GM21515 (cell line): ENCODE measurements around the gene CHMP2A.
"Not testable (repeated sequence)": the region's sequence is repeated elsewhere in the genome, so short reads cannot be mapped to it uniquely, and the experiment has no call there.

Experiments used
- ATAC-seq: cut with Tn5 transposase; IDR thresholded peaks from one replicate; pipeline ENCODE4 v1.9.1; 2021; ENCODE audit not compliant: unreplicated experiment

Gene CHMP2A

DNA sequence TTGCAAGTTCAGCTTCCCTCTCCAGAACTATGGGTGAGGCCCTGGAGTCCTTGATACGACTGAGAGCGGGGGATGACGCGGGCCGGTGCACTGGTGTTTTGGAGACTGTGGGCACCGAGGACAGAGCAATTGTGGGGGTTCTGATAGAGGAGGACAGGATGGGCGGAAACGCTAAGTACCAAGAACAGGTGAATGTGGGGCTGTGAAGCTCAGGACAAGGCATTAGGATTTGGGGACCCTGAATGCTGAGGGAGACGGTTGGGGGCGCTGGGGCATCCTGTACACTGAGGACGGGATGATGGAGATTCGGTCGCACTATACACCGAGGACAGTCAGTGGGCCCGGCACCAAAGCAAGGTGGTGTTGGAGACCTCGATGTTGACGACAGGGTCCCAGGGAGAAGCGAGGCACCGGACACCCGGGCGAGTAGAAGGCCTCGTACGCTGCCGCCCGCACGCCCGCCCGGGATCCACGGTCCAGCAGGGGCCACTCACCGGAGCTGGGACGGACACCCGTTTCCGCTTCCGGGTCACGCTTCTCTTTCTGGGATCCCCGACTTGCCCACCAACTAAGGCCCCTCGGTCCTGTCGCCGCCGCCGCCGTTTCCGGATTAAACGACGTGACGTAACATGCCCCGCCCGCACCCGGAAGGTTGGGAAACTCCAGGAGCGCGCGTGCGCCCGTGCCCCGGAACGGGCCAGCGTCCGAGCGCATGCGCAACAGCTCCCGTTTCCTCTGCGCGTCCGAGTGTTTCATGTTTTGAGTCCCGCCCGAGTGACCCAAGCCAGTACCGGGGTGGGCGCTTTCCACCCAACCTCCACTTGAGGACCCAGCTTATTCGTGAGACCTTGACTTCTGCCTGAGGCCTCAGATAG lies at the start of gene CHMP2A:
CHMP2A (minus strand) TSS at position 612 of the 875 bp plus-strand sequence. CDS start 893 bp downstream, outside the sequence.
- peak; percentile 31 for ATAC-seq

DNA sequence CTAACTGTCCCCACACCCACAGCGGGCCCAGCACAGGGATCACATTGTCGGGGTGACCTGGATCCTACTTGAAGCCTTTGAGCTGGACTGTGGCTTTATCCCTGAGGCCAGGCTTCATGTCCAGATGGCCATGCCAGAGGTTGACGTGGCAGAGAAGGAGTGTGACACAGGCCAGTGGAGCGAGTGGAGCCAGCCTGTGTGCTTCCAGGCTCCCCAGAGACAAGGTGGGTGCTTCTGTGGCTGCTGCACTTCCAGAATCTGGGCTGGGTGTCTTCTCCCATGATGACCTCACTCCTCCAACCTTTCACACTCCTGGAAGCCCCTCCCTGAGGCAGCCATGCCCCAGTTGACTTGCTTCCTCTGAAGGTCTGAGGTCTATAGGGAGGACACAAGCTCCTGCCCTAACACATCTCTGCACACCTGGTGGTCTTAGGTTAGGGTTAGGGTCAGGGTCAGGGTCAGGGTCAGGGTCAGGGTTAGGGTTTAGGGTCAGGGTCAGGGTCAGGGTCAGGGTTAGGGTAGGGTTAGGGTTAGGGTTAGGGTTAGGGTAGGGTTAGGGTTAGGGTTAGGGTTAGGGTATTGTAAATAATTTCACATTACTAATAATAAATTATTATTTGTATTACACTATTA lies 31.3 kb upstream of the CHMP2A start:
- ATAC-seq = no peak

DNA sequence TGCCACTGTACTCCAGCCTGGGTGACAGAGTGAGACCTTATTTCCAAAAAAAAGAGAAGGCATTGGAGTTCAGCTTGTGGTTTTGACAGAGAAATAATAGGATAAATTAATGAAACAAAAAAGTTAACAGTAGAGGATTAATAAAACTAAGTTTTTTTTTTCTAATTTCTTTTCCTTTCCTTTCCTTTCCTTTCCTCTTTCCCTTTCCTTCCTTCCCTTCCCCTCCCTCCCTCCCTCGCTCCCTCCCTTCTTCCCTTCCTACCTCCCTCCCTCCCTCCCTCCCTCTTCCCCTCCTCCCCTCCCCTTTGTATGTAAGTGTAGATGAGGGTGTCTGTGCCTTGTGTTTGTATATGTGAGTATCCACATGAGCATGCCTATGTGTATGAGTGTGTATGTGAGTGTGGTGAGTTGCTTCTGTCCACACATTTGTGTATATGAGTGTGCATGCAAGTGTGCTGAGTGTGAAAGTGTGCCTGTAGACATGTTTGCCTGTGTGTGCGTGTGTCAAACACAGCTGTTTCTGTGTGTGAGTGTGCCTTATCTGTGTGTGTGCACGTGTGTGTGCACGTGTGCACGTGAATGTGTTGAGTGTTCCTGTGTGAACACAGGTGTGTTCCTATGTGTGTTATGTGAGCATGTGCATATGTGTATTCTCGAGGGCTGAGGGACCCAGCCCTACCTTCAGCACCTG lies 30.7 kb upstream of the CHMP2A start:
- no peak for ATAC-seq

DNA sequence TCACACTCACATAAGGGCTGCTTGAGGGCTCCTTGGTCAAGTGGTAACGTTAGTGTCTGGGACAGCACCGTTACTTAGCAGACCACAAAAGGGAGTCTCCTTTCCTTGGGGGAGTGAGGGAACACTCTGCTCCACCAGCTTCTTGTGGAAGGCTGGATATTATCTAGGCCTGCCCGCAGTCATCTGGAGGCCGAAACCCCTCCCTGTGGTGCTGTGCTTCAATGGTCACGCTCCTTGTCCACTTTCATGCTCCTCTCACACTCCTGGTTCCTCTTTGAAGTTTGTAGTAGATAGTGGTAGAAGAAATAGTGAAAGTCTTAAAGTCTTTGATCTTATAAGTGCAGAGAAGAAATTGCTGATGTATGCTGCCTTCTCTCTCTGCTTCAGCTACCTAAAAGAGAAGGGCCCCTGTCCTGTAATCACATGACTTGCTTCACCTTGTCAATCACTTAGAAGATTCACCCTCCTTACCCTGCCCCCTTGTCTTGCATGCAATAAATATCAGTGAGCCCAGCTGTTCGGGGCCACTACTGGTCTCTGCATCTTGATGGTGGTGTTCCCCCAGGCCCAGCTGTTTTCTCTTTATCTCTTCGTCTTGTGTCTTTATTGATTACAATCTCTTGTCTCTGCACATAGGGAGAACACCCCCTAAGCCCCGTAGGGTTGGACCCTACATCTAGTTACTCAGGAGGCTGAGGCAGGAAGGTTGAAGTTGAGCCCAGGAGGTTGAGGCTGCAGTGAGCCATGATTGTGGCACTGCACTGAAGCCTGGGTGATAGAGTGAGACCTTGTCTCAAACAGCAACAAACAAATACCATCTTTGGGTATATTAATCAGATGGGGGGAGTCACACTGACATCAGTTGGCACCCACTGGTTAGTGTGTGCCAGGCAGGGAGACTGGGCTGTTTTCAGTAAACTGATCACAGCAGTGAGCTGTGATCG lies 29.9 kb upstream of the CHMP2A start:
- ATAC-seq = no peak

DNA sequence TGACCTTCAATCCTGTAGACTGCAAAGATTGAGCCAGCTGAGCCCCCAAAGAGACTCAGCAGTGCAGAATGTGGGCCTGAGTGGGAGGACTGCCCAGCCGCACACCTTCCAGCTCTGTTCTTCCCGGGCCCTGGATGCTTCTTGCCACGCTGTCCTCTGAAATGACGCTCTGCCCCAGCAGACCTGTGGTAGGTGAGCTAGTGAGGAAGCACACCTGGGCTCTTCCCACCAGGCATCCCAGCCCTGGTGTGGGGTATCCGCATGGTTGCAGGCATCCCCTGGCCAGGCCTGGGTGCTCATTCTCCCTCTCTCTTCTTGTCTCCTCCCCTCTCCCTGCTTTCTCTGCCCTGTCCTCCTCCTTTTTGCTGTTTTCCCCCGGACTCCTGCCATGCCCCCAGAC lies 28.1 kb upstream of the CHMP2A start:
- no peak for ATAC-seq

DNA sequence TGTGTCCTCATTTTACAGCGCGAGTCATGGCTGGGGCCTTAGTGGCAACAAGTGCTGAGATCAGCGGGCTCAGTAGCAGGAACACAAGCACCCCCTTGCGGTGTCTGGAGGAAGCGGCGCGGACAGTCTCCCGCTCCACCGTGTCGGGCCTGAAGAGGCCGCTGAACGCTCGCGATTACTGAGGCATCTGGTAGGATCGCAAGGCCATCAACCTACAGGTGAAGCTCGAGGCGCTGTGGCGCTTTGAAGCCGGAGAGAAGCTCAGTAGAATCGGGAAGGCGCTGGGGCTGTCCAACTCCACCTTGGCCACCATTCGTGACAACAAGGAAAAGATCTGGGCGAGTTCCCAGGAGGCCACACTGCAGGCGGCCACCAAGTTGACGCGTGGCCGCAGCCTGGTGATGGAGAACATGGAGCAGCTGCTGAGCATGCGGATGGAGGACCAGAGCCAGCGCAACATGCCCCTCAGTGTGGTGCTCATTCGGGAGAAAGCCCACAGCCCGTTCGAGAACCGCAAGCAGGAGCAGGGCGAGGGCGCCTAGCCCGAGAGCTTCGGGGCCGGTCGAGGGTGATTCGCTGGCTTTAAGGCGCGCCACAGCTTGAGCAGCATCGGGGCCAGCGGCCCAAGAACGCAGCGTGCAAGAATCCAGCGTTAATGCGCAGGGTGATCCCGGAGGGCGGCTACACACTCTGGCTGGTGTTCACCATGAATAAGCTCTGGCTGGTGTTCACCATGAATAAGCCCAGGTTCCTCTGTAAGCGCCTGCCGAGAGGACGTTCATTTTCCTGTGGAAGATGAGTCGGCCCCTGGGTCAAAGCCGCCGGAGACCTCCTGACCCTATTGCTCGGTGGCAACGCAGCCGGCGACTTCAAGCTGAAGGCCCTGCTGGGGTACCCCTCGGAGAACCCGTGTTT lies 26.6 kb upstream of the CHMP2A start:
- ATAC-seq = no peak

DNA sequence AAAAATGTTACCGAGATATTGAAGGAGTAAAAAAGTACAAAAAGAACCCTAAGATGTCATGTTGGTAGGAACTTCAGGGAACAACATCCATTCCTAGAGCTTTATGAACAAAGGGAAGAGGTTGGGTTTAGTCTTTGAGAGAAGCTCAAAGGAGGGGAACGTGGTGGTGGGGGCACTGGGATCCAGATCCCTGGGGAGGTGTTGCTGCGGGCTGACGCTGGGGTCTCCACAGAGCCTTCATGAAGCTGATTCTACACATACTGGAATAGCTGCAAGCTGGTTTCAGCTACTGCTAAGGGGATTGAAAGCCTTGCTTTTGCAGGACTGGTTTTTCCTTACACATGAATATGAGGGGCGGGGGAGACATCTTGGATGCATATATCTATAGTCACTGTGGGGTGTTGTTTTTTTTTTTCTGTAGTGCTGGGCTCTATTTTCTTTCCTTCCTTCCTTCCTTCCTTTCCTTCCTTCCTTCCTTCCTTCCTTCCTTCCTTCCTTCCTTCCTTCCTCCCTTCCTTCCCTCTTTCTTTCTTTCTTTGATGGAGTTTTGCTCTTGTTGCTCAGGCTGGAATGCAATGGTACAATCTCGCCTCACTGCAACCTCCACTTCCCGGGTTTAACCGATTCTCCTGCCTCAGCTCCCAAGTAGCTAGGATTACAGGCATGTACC lies 24.7 kb upstream of the CHMP2A start:
- ATAC-seq = no peak

DNA sequence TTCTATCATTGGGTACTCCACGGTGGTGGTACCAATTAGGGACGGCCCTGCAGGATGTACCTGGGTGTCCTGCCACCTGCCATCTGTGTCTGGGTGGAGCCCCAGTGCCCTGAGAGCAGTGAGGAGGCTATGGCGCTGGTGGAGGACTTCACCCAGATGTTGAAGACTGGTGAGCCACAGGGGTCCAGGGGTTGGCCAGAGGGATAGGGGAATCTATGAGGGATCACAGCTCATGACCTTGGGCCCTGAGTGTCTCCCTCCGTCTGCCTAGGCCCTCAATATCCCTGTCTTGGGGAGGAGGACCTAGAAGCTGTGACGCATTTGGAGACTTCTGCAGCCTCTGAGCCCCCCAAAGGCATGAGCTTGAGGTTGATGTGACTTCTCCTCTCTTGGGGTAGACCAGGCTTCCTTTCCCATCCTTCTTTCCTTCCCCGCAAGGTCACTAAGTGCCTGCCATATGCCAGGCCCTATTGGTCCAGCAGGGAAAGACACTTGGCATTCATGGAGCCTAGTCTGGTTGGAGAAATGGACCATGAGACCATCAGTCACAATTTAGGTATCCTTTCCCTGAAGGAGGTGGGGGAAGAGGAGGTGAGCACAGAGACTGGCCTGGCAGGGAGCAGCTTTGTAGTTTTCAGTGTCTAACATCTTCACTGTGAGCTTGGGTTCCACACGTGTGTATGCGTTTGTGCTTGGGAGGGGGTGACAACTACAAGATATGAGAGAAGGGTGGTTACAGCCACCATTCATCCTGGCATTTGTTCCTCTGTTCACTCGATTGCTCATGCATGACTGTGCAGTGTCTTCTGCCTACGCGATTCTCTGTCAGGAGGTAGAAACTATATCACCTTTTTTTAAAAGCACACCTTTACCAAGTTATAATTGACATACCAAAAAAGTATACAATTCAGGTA lies 23.4 kb upstream of the CHMP2A start:
- no peak for ATAC-seq

DNA sequence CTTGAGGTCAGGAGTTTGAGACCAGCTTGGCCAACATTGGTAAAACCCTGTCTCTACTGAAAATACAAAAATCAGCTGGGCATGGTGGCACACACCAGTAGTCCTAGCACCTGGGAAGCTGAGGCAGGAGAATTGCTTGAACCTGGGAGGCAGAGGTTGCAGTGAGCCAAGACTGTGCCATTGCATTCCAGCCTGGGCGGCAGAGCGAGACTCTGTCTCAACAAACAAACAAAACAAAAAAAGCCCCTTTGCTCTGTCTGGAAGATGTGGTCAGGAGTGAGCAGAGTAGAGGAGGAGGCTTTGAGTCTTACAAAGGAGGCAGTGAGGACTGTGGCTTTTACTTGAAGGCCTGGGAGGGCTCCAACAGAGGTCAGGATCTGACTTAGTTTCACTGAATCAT lies 22.7 kb upstream of the CHMP2A start:
- ATAC-seq = not testable (repeated sequence)

DNA sequence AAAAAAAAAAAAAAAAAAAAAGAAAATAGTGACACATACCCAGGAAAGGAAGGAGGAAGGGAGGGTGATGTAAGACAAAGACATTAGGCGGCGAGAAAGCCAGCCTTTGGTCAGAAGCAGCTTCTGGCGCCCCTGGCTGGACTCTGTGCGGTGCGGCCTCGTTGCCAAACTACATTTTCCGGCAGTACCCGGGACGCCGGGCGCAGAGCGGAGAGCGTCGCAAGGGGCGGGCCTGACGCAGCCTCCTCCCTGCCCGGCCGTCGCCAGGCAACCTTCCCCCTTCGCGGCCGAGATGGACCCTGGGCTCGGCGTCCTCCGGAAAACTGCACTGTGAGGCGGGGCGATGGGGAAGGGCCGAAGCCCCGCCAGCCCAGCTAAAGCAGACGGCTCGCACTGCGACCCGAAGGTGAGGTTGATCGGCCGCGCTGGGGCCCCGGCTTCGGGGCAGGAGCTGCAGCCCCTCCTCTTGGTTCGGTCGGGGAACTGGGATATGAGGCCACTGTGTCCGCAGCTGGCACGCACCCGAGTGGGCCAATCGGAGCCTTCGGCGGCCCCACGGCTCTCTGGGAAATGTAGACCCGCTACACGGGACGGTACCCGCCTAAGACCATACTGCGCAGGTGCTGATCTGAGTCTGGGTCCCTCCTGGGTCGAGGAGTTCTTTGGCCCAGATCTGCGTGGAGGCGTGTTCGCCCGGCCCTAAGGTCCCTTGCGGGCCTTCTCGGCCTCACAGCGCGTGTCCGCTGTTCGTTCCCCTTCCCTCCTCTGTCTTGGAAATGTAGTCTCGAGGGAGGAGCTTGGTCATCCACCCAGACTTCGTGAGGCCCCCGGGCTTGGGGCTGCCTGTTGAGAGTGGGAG lies 20.5 kb upstream of the CHMP2A start:
- ATAC-seq = peak; percentile 35

DNA sequence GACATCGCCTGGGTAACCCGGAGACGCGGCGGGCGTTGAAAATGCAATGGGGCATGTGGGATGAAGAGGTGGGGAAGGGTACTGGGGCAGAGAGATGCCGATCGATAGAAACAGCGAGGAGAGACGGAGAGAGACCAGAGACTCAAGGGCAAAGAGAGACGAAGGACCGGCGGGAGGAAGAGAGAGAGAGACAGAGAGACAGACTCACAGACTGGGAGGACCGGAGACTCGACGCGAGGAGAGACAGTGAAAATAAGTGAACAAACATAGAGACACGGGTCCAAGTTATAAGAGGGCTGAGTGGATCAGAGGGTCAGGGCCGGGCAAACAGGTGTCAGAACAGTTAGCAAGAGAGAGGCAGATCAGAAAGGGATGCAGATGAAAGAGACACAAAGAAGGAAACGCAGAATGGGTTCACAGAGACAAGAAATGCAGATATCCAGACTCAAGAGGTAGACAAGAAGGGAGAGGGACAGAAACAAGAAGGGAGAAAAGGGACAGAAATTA lies 18.8 kb upstream of the CHMP2A start:
- ATAC-seq = no peak

DNA sequence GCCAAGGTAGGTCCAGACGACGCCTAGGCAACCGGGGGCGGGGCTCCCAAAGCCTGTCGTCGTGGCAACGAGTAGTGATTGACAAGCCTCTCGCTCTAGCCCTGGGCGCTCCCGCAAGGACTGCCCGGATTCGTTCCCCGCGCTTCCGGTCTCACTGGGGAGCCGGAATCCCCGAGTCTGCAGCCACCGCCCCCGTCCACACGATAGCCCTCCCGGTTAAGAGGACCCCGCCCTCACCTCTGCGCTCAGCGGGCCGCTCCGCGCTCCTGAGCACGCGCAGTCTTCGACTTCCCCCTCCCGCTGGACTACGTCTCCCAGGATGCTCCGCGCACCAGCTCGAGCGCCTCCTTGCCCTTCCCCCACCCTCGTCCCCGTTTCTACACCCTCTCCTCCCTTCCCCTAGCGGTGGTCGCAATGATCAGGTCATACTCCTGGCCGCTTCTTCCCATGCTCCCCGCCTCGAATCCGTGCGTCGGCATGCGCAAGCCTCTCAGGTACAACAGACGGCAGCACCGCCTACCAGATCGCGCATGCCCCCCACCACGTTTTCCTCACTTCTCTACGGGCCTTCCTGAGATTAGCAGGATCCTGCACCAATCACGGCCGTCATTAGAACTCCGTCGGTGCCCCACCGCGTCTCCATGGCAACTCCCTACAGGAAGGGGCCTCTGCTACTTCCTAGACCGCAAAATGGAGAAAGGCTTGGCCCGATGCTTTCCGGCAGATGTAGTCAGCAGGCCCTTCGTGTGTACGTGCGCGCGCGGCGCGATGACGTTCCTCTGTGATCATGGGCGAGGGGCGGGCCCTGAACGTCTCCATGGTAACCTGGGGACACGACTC lies 18.1 kb upstream of the CHMP2A start, which contains the start of gene MZF1:
MZF1 (minus strand) TSS at position 518 of the 840 bp plus-strand sequence. CDS start 1,946 bp downstream, outside the sequence.
- peak; percentile 53 for ATAC-seq

DNA sequence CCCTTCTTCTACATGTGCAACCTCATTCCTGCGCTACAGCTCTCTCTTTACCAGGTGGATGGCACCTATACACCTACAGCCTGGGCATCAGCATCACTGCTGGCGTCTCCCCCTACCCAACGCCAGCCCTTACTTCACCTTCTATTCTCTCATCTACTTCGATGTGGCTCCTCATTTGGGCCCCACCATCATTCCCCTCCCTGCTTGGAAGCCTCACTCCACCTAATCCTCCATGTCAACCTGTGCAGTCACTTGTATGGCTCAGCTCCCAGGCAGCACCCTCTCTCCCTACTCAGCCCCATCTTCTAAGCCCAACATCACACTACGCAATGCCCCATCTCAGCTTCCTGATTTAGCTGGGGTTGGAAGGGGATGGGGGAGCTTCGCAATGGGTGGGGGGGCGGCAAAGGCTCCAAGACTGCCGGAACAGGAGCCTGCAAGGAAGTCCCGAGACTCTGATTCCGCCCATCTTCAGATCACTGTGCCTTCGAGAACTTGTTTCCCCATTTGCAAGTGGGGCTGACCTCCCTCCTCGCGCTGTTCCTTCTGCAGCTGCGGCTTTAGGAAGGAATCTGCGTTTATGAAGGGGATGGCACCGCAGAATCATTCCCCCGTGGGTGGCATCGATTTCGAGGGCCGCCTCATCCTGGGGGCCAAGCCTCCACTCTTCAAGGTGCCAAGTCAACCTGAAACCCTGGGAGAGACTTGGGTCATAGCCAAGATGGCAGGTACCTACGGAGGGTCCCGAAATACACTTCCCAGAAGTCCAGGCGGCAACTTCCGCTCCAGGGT lies 17.3 kb upstream of the CHMP2A start:
- no peak for ATAC-seq

DNA sequence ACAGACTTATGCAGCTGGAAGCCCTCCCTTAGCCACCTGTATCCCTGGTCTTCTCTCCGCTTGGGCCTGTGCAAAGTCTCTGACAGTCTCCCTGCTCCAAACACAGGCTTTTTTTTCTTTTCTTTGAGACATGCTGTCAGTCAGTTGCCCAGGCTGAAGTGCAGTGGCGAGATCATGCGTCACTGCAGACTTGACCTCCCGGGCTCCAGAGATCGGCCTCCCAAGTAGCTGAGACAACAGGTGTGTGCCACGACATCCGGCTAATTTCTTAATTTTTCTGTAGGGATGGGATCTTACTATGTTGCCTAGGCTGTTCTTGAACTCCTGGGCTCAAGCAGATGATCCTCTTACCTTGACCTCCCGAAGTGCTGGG lies 16.7 kb upstream of the CHMP2A start:
- ATAC-seq = no peak
